Endothelial cell (in vitro differentiated cells): ENCODE data around the gene NFKB1. TPM values are rescaled to one million over a fixed set of nuclear protein-coding genes. Genes with fewer than 3 reads are reported as not detected.

ENCODE experiments used
- DNase-seq: peaks from one replicate; pipeline ENCODE4 v3.0.0; 2021; ENCODE audit warnings: low spot score
- H3K27ac Mint-ChIP-seq: one replicate; pipeline ENCODE4 v1.8.0; 2021; ENCODE audit warnings: mixed read lengths, inconsistent platforms; ENCODE audit not compliant: unreplicated experiment
- H3K27me3 Mint-ChIP-seq: one replicate; pipeline ENCODE4 v1.8.0; 2021; ENCODE audit warnings: mild to moderate bottlenecking, moderate library complexity, mixed read lengths, inconsistent platforms; ENCODE audit not compliant: unreplicated experiment
- H3K36me3 Mint-ChIP-seq: one replicate; pipeline ENCODE4 v1.8.0; 2021; ENCODE audit warnings: mild to moderate bottlenecking, low read depth, mixed read lengths, inconsistent platforms; ENCODE audit not compliant: unreplicated experiment
- H3K4me1 Mint-ChIP-seq: one replicate; pipeline ENCODE4 v1.8.0; 2021; ENCODE audit warnings: mild to moderate bottlenecking, mixed read lengths, inconsistent platforms; ENCODE audit not compliant: unreplicated experiment
- H3K4me3 Mint-ChIP-seq: one replicate; pipeline ENCODE4 v1.8.0; 2021; ENCODE audit warnings: mild to moderate bottlenecking, mixed read lengths, inconsistent platforms; ENCODE audit not compliant: unreplicated experiment
- H3K9me3 Mint-ChIP-seq: one replicate; pipeline ENCODE4 v1.8.0; 2021; ENCODE audit warnings: mixed read lengths, inconsistent platforms; ENCODE audit not compliant: unreplicated experiment
- total RNA-seq: library from RNA; stranded (reverse); fragmentation: NEBNext Ultra II Directional; extraction: Animal tissue kit (Norgen Biotek cat#: 25700); gene quantifications from one replicate; pipeline ENCODE4 v1.2.1, GENCODE V29; 2021; ENCODE audit not compliant: unreplicated experiment
- TF ChIP-seq, protein P1 (sequence below): fragments of 200-600 bp; sonication (generic); IDR thresholded peaks from one replicate; pipeline ENCODE4 v1.5.0; 2021; ENCODE audit warnings: antibody characterized with exemption; ENCODE audit not compliant: unreplicated experiment

The NFKB1 gene
- total RNA-seq, 1 donor from 2014 or later = 26.0 TPM

DNA sequence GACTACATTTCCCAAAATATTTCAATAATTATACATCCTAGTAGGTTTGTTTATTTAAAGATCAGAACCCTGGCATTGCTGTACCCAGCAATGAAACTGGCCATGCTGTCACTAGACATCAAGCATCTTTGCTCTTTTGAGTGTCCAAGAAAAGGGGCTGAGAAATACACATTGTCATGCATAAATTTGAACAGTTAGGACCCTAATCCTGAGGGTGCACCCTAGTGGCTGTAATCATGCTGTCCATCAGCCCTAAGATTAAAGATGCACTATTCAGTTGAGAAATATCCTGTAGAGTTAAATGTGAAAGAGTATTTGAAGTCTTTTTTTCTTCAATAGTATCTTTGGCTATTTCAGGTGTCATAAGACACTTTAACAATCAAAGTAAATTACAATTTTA, 108.8 kb downstream of the NFKB1 start:
- no peak overlapping the region for H3K4me3 Mint-ChIP-seq
- H3K4me1 Mint-ChIP-seq = peaks cover 32% of the 10 kb centered on the region
- peaks cover 70% of the 10 kb centered on the region for H3K36me3 Mint-ChIP-seq
- H3K9me3 Mint-ChIP-seq = no peaks in the 10 kb centered on the region
- H3K27ac Mint-ChIP-seq = no peak overlapping the region
- TF ChIP-seq, protein P1, sequence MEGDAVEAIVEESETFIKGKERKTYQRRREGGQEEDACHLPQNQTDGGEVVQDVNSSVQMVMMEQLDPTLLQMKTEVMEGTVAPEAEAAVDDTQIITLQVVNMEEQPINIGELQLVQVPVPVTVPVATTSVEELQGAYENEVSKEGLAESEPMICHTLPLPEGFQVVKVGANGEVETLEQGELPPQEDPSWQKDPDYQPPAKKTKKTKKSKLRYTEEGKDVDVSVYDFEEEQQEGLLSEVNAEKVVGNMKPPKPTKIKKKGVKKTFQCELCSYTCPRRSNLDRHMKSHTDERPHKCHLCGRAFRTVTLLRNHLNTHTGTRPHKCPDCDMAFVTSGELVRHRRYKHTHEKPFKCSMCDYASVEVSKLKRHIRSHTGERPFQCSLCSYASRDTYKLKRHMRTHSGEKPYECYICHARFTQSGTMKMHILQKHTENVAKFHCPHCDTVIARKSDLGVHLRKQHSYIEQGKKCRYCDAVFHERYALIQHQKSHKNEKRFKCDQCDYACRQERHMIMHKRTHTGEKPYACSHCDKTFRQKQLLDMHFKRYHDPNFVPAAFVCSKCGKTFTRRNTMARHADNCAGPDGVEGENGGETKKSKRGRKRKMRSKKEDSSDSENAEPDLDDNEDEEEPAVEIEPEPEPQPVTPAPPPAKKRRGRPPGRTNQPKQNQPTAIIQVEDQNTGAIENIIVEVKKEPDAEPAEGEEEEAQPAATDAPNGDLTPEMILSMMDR = no peak
- peaks cover 4% of the 10 kb centered on the region for H3K27me3 Mint-ChIP-seq
- no peak for DNase-seq

DNA sequence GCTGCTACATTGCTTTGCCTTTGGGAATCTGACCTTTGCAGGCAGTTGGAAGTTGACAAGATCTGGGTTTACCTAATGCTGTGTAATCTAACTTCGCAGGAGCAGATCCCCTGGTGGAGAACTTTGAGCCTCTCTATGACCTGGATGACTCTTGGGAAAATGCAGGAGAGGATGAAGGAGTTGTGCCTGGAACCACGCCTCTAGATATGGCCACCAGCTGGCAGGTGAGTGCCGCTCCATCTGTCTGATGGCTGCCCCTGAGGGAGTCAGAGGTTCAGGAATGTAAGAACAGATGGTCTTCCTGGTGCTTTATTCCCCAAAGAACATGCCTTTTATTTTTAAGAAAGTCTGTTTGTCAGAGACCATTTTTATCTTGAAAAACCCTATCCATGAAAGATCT, 109.3 kb downstream of the NFKB1 start:
- Mint-ChIP-seq H3K4me3 (no peak overlapping the region), H3K9me3 (no peaks in the 10 kb centered on the region), H3K27me3 (peaks cover 4% of the 10 kb centered on the region), H3K36me3 (peaks cover 74% of the 10 kb centered on the region), H3K27ac (no peak overlapping the region), H3K4me1 (peaks cover 37% of the 10 kb centered on the region)
- TF ChIP-seq, protein P1 = no peak
- DNase-seq = no peak

DNA sequence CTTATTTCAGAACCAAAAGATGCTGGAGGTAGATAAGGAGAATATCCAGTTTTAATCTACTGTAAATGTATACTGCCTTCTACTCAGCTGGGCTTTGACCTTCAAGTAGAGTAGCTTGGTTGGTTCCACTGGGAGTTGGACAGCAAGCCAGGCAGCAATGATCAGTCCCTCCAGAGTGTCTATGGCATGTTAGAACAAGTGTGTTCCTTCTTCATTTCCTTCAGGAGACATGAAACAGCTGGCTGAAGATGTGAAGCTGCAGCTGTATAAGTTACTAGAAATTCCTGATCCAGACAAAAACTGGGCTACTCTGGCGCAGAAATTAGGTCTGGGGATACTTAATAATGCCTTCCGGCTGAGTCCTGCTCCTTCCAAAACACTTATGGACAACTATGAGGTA, 111.1 kb downstream of the NFKB1 start:
- peak overlapping the region; percentile 78 for H3K4me3 Mint-ChIP-seq
- TF ChIP-seq, protein P1 = no peak
- peak overlapping the region; percentile 94 for H3K27ac Mint-ChIP-seq
- H3K9me3 Mint-ChIP-seq = no peaks in the 10 kb centered on the region
- H3K27me3 Mint-ChIP-seq = peaks cover 4% of the 10 kb centered on the region
- H3K36me3 Mint-ChIP-seq = peaks cover 77% of the 10 kb centered on the region
- no peak for DNase-seq
- H3K4me1 Mint-ChIP-seq = peaks cover 49% of the 10 kb centered on the region

DNA sequence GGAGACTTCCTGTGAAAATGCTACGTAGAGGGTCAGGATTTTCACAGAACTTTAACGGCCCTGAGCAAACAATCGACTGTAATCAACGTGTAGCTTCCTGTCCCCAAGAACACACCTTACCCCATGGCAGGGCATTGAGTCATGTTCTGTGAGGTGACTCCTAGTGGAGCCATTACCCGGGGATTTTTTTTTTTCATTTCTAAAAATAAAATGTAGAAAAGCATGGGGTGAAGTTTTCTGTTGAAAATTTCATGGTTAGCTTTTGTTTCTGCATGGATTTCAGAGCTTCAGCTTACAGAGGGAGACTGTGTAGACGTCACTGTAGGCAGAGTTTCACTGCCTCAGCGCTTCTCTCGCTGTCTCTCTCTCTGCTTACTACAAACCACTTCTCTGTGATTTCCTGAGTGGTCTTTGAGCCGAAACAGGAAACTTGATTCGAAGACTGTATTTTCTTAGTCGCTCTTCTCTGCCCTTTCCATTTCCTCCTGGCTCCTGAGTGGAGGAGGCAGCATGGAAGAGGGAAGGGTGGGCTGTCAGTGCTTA, 111.7 kb downstream of the NFKB1 start:
- Mint-ChIP-seq H3K9me3 (no peaks in the 10 kb centered on the region), H3K4me1 (peaks cover 49% of the 10 kb centered on the region), H3K4me3 (peak overlapping the region; percentile 78), H3K27ac (peak overlapping the region; percentile 94), H3K27me3 (peaks cover 4% of the 10 kb centered on the region), H3K36me3 (peaks cover 72% of the 10 kb centered on the region)
- TF ChIP-seq, protein P1 = no peak
- DNase-seq = no peak

DNA sequence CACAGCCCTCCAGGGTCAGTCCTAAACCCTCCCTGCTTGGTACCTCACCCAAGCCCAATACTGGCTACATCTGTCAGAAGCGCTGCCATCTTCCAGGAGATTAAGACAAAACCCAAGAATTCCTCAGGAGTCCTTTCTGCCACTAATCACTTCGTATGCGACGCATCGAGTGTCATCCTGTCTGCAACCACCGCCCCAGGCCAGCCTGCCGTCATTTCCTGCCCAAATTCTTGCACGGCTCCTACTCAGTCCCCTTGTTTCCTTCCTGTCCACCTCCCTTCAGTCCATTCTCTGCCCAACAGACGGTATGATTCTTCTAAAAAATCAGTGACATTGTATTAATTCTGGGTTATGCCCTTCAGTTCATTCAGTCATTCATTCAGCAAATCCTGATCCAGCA, 113.6 kb downstream of the NFKB1 start:
- Mint-ChIP-seq H3K27ac (peak overlapping the region; percentile 72), H3K27me3 (peaks cover 4% of the 10 kb centered on the region)

More for the DNA sequence above, 113.6 kb downstream of the NFKB1 start:
- no peaks in the 10 kb centered on the region for H3K9me3 Mint-ChIP-seq
- H3K4me3 Mint-ChIP-seq = peak overlapping the region; percentile 11
- no peak for DNase-seq
- TF ChIP-seq, protein P1 = no peak
- peaks cover 49% of the 10 kb centered on the region for H3K4me1 Mint-ChIP-seq
- peaks cover 60% of the 10 kb centered on the region for H3K36me3 Mint-ChIP-seq
